Epithelial cell of proximal tubule (primary cell): Measurements from ENCODE around the gene ENTPD2. TPM values are rescaled to one million over a fixed set of nuclear protein-coding genes. Genes with fewer than 3 reads are reported as not detected.

Experiments
- DNase-seq: peaks from one replicate; pipeline ENCODE4 v3.0.0-alpha.2; 2011; ENCODE audit warnings: low read depth
- H3K4me3 ChIP-seq: 2 replicates; pipeline ENCODE4 v1.5.1; 2011; ENCODE audit warnings: low read depth, mild to moderate bottlenecking, low read length
- total RNA-seq: library from RNA; depleted of rRNA; stranded (reverse); fragments of >200 nt; gene quantifications from 2 replicates; pipeline ENCODE4 v1.2.3, GENCODE V29; 2015
- TF ChIP-seq, protein P1 (sequence below): conservative IDR thresholded peaks from 2 replicates; pipeline ENCODE4 v1.5.1; 2012; ENCODE audit warnings: low read depth, mild to moderate bottlenecking, low read length

ENTPD2 gene
- total RNA-seq: 0.87 TPM in 1 of 2 replicates, not detected in the other

DNA sequence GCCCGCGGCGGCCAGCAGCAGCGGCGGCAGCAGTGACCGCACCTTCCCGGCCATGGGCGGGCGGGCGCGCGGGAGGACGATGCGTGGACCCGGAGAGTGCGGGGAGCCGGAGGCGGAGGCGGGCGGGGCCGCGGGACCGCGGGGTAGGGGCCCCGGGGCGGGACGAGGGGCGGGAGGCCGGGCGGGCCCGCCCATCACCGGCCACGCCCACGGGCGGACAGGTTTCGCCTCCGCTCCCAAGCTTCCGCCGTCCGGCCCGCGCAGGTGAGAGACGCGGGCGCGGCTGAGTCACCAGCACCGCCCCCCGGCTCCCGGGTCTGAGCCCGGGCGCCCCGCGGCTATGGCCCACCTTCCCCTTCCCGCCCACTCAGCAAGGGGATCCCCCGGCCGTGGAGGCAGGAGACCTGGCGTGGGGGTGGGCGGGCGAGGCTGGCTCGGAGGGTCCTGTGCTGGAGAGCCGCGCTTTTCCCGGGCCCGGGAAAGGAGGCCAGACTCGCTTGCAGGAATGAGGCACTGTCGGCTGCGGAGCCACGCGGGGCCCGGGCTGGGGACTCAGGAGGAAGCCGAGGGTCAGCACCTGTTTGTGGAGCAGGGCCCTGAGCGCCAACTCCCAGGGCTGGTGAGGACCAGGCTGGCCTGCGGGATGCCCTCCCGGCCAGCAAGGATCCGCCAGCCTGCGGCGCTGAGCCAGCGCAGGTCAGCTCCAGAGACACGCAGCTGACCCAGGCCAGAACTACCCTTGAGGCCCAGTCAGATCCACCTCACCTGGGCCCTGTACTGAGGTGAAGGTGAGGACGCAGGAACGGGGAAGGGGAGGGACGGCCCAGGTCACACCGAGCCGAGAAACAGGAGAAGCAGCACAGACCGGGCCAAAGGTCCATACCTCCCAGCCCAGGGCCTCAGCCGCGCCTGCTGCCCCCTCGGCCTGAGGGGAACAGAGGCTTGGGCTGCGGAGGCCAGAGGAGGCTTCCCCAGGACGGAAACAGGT, at the start of gene ENTPD2:
ENTPD2 (minus strand) TSS at position 118 of the 988 bp plus-strand sequence; CDS start at position 54, 64 bp downstream.
- DNase-seq: no peak
- peak within 1 kb of the TSS; percentile 37 for H3K4me3 ChIP-seq

DNA sequence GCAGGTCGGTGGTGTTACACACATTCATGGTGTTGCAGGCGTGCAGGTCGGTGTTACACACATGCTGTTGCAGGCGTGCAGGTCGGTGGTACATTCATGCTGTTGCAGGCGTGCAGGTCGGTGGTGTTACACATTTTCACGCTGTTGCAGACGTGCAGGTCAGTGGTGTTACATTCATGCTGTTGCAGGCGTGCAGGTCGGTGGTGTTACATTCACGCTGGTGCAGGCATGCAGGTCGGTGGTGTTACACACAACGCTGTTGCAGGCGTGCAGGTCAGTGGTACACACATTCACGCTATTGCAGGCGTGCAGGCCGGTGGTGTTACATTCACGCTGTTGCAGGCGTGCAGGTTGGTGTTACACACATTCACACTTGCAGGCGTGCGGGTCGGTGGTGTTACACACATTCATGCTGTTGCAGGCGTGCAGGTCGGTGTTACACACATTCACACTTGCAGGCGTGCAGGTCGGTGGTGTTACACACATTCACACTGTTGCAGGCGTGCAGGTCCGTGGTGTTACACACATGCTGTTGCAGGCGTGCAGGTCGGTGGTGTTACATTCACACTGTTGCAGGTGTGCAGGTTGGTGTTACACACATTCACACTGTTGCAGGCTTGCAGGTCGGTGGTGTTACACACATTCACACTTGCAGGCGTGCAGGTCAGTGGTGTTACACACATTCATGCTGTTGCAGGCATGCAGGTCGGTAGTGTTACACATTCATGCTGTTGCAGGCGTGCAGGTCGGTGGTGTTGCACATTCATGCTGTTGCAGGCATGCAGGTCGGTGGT, 49.5 kb upstream of the ENTPD2 start:
- no peak for DNase-seq
- TF ChIP-seq, protein P1, sequence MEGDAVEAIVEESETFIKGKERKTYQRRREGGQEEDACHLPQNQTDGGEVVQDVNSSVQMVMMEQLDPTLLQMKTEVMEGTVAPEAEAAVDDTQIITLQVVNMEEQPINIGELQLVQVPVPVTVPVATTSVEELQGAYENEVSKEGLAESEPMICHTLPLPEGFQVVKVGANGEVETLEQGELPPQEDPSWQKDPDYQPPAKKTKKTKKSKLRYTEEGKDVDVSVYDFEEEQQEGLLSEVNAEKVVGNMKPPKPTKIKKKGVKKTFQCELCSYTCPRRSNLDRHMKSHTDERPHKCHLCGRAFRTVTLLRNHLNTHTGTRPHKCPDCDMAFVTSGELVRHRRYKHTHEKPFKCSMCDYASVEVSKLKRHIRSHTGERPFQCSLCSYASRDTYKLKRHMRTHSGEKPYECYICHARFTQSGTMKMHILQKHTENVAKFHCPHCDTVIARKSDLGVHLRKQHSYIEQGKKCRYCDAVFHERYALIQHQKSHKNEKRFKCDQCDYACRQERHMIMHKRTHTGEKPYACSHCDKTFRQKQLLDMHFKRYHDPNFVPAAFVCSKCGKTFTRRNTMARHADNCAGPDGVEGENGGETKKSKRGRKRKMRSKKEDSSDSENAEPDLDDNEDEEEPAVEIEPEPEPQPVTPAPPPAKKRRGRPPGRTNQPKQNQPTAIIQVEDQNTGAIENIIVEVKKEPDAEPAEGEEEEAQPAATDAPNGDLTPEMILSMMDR: no peak
- H3K4me3 ChIP-seq: no peak overlapping the region

More for the DNA sequence above, at the start of gene ENTPD2:
- TF ChIP-seq, protein P1: no peak

DNA sequence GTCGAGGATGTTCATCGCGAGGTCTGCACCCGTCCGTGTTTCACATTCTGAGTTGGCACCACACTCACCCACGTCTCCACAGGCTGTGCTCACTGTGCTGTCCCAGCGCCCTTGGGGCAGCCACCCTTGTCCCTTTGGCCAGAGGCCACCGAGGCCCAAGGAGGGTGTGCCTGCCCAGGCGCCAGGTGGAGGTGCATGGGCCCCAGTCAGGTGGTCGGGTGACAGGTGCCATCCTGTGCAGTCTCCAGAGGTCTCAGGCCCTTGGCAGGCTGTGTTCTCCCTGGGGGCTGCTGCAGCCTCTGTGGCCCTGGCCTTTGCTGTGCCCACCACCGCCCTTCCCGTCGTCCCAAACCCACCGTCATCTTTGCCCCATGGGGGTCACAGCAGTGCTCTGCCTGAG, 45.4 kb upstream of the ENTPD2 start:
- TF ChIP-seq, protein P1: no peak
- DNase-seq: no peak
- H3K4me3 ChIP-seq: no peak overlapping the region

DNA sequence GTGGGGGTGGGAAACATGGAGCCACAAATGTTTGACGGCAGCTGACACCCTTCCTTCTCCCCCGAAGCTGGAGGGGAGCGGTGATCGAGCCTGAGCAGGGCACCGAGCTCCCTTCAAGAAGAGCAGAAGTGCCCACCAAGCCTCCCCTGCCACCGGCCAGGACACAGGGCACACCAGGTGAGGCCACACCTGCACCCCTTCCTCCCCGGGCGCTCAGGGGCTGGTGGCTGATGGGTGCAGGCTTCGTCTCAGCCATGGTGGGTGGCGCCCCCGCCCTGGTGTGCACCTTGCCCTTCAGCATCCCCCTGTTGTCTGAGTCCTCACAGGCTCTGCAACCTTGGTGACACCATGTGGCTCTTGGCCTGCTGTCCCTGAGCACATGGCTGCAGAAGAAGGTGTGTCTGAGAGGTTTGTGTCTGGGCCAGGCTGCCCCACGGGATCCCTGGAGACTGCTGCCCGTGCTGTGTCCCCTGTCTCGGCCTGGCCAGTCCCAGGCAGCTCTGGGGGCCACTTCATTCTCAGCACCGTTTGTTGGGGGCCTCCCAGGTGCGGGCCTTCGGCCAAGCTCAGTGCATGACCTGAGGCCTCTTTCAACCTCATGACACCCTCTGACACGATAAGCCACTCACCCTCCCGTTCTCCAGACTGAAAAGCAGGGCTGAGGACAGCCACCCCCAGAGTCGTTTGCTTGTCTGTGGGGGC, 44.1 kb upstream of the ENTPD2 start:
- no peak overlapping the region for H3K4me3 ChIP-seq
- TF ChIP-seq, protein P1: no peak
- no peak for DNase-seq

DNA sequence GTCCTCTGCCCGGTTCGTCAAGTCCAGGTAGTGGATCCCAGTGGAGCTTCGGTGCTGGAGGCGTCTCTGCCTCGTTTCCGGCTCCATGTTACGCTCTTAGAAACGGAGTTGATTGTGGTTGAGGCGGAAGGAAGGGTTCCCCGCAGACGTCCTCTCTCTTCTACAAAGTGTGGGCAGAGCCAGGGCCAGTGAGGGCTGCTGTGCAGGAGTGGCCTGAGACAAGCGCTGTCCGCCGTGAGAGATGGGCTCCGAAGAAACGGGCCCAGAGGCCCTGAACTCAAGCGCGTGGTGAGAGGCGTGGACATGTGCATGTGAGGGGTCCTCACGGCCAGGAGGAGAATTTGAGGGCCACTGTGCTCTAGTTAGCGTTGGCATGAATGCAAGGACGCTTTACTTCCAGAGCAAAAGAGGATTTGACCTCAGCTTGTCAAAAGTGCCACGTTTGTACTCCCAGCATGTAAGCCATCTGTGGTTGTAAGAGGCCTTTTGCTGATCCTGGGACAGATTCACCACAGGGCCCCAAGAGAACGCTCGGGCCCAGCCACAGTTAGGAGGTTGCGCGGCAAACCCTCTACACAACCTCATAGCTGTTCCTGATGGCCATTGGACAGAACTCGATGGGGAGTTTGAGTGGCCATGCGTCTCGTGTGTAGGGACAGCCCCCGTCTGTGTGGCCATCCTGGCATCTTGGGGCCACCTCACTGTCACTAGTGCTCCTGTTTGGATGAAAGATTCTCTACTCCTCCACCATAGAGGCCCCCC, 43.1 kb upstream of the ENTPD2 start:
- DNase-seq: no peak
- TF ChIP-seq, protein P1: no peak
- H3K4me3 ChIP-seq: no peak overlapping the region
